CD14-positive monocyte (primary cell): Measurements from ENCODE around the gene MACROD1. TPM values are rescaled to one million over a fixed set of nuclear protein-coding genes. Genes with fewer than 3 reads are reported as not detected.

Experiments used
- DNase-seq, 3 donors: peaks; one replicate each; pipeline ENCODE4 v3.0.0-alpha.2; 2011 to 2022
- H2AFZ ChIP-seq: 2 replicates; pipeline ENCODE4 v1.6.0; 2012; ENCODE audit warnings: mild to moderate bottlenecking, low read depth, low read length, inconsistent platforms; ENCODE audit not compliant: insufficient read depth, poor library complexity, severe bottlenecking
- H3K27ac ChIP-seq, 2 donors: 1 replicate in 1 of 2; 2 replicates in 1 of 2; pipeline ENCODE4 v1.5.1; 2012 to 2013; ENCODE audit warnings: low read length in 2 of 2, control low read depth in 1 of 2, inconsistent platforms in 1 of 2, low read depth in 1 of 2, mild to moderate bottlenecking in 1 of 2
- H3K27me3 ChIP-seq, 2 donors: one replicate each; pipeline versions ENCODE4 v1.6.0 to v1.6.1; 2011 to 2013; ENCODE audit warnings: low read length in 2 of 2; ENCODE audit not compliant: control insufficient read depth in 2 of 2, insufficient read depth in 2 of 2
- H3K36me3 ChIP-seq, 2 donors: replicated peaks in 1 of 2; 1 replicate in 1 of 2; 2 replicates in 1 of 2; pipeline versions ENCODE4 v1.5.1 to v1.6.1; 2012 to 2013; ENCODE audit warnings: low read length in 2 of 2, control low read depth in 1 of 2, inconsistent platforms in 1 of 2, mild to moderate bottlenecking in 1 of 2; ENCODE audit not compliant: insufficient read depth in 2 of 2, control insufficient read depth in 1 of 2
- H3K4me1 ChIP-seq, 2 donors: 1 replicate in 1 of 2; 2 replicates in 1 of 2; pipeline versions ENCODE4 v1.5.1 to v1.6.1; 2012 to 2013; ENCODE audit warnings: low read length in 2 of 2, control low read depth in 1 of 2, inconsistent platforms in 1 of 2, mild to moderate bottlenecking in 1 of 2, moderate library complexity in 1 of 2; ENCODE audit not compliant: insufficient read depth in 2 of 2, control insufficient read depth in 1 of 2
- H3K4me2 ChIP-seq: replicated peaks from 2 replicates; pipeline ENCODE3; 2012; ENCODE audit warnings: low read length, moderate library complexity, mild to moderate bottlenecking; ENCODE audit not compliant: poor library complexity, severe bottlenecking; ENCODE audit errors: extremely low read depth
- H3K4me3 ChIP-seq, 3 experiments: fragments of 200-600 bp in 1 of 3; sonication (generic) in 1 of 3; replicated peaks in 1 of 3; 1 replicate in 2 of 3; 2 replicates in 1 of 3; pipeline ENCODE4 v1.5.1; 2011 to 2013; ENCODE audit warnings: low read length in 3 of 3, mild to moderate bottlenecking in 3 of 3, control low read depth in 2 of 3, low read depth in 2 of 3, inconsistent platforms in 1 of 3, moderate library complexity in 1 of 3
- H3K79me2 ChIP-seq: 2 replicates; pipeline ENCODE4 v1.6.0; 2012; ENCODE audit warnings: mild to moderate bottlenecking, control low read depth, inconsistent platforms, low read length, moderate library complexity; ENCODE audit not compliant: insufficient read depth
- H3K9ac ChIP-seq: 2 replicates; pipeline ENCODE4 v1.6.0; 2017; ENCODE audit warnings: low read length, mild to moderate bottlenecking; ENCODE audit not compliant: insufficient read depth, poor library complexity, severe bottlenecking
- H3K9me3 ChIP-seq, 2 donors: replicated peaks in 1 of 2; 1 replicate in 1 of 2; 2 replicates in 1 of 2; pipeline versions ENCODE4 v1.5.1 to v1.6.1; 2012 to 2013; ENCODE audit warnings: low read length in 2 of 2, control low read depth in 1 of 2; ENCODE audit not compliant: control insufficient read depth in 1 of 2, insufficient read depth in 1 of 2
- H4K20me1 ChIP-seq: 2 replicates; pipeline ENCODE4 v1.6.0; 2012; ENCODE audit warnings: mild to moderate bottlenecking, low read length, control low read depth, moderate library complexity; ENCODE audit not compliant: insufficient read depth
- H3K27ac Mint-ChIP-seq, 7 donors: one replicate each; pipeline ENCODE4 v1.8.0; 2020; ENCODE audit warnings: mild to moderate bottlenecking in 7 of 7, mixed read lengths in 7 of 7, moderate library complexity in 6 of 7, inconsistent platforms in 2 of 7
- H3K27me3 Mint-ChIP-seq, 3 donors: one replicate each; pipeline ENCODE4 v1.8.0; 2021 to 2022; ENCODE audit warnings: low read depth in 3 of 3, mild to moderate bottlenecking in 3 of 3, mixed read lengths in 3 of 3, moderate library complexity in 3 of 3, inconsistent platforms in 1 of 3
- H3K36me3 Mint-ChIP-seq, 2 donors: one replicate each; pipeline ENCODE4 v1.8.0; 2020; ENCODE audit warnings: mixed read lengths in 2 of 2, inconsistent platforms in 1 of 2, mild to moderate bottlenecking in 1 of 2
- H3K4me1 Mint-ChIP-seq: one replicate; pipeline ENCODE4 v1.8.0; 2020; ENCODE audit warnings: mild to moderate bottlenecking, mixed read lengths
- H3K4me3 Mint-ChIP-seq, 2 donors: one replicate each; pipeline ENCODE4 v1.8.0; 2020; ENCODE audit warnings: mild to moderate bottlenecking in 2 of 2, mixed read lengths in 2 of 2, moderate library complexity in 1 of 2
- H3K9me3 Mint-ChIP-seq, 7 donors: one replicate each; pipeline ENCODE4 v1.8.0; 2020 to 2022; ENCODE audit warnings: mixed read lengths in 7 of 7, mild to moderate bottlenecking in 6 of 7, moderate library complexity in 6 of 7, inconsistent platforms in 2 of 7
- CTCF ChIP-seq: fragments of 200-600 bp; IDR thresholded peaks from one replicate; pipeline ENCODE4 v1.8.0; 2022; ENCODE audit warnings: antibody characterized with exemption, mild to moderate bottlenecking
- WGBS: methylation state at CpG from one replicate; pipeline ENCODE4 v1.1.5; 2013; ENCODE audit warnings: missing lambda C conversion rate; ENCODE audit not compliant: insufficient coverage; 5-methylcytosine and 5-hydroxymethylcytosine counted together
- intact Hi-C, 2 donors: fragments of 100-400 bp; cut with micrococcal nuclease; formaldehyde crosslinking; loops; one replicate each; pipeline versions ENCODE4 v1.15.0 to v1.15.1; 2023
- polyA plus RNA-seq, 3 donors: library from polyadenylated mRNA; depleted of rRNA in 1 of 3; unstranded in 2 of 3; stranded (reverse) in 1 of 3; fragments of 300-500 nt in 2 of 3; fragments of >200 nt in 1 of 3; fragmentation: Illumina TruSeq in 2 of 3; gene quantifications; 1 replicate in 2 of 3; 2 replicates in 1 of 3; pipeline ENCODE4 v1.2.3, GENCODE V29; 2012 to 2021

The MACROD1 gene
- polyA plus RNA-seq, 3 donors: 1.5 to 2.4 (median 2.2) TPM

- no peaks in the 10 kb centered on the region for H3K36me3 ChIP-seq
- peaks cover 46 to 58% of the 10 kb centered on the region in 2 donors for H3K4me1 ChIP-seq
- no peaks in the 10 kb centered on the region for H4K20me1 ChIP-seq
- no peak for TF ChIP-seq CTCF
- no peaks in the 10 kb centered on the region for H3K79me2 ChIP-seq
- no peak overlapping the region for H3K27ac ChIP-seq
- peak overlapping the region; percentile 52 for H2AFZ ChIP-seq
- H3K9ac ChIP-seq: no peak overlapping the region
- 53% methylated on average over 5 of the region's 20 CpGs for WGBS
- Mint-ChIP-seq H3K27ac (peak overlapping the region in 6 of 7 donors; percentile 11 to 87 (median 50)), H3K9me3 (peaks cover 0 to 2% (median 0%) of the 10 kb centered on the region in 7 donors), H3K27me3 (peaks cover 5 to 7% (median 5%) of the 10 kb centered on the region in 3 donors), H3K36me3 (no peaks in the 10 kb centered on the region), H3K4me1 (peaks cover 52% of the 10 kb centered on the region), H3K4me3 (peak overlapping the region; percentile 34 to 48)
- peak overlapping the region; percentile 40 for H3K4me2 ChIP-seq
- peak; percentile 59 to 80 (median 73) for DNase-seq
- H3K27me3 ChIP-seq: no peaks in the 10 kb centered on the region
- no peaks in the 10 kb centered on the region for H3K9me3 ChIP-seq
- H3K4me3 ChIP-seq: no peak overlapping the region
- intact Hi-C loops: no loop called here
These were observed 71.3 kb downstream of the MACROD1 start for GRCh38 chr11:64094463-64095260.

GRCh38 chr11:64093233-64094039 lies 72.5 kb downstream of the MACROD1 start:
- Histone ChIP-seq H3K9me3 (no peaks in the 10 kb centered on the region), H4K20me1 (no peaks in the 10 kb centered on the region), H3K79me2 (no peaks in the 10 kb centered on the region), H3K4me3 (no peak overlapping the region), H3K4me1 (peaks cover 46 to 58% of the 10 kb centered on the region in 2 donors), H3K36me3 (no peaks in the 10 kb centered on the region), H3K9ac (no peak overlapping the region), H3K27me3 (no peaks in the 10 kb centered on the region), H3K4me2 (no peak overlapping the region), H2AFZ (no peak overlapping the region), H3K27ac (no peak overlapping the region)
- H3K36me3 Mint-ChIP-seq: no peaks in the 10 kb centered on the region
- peaks cover 0 to 7% (median 5%) of the 10 kb centered on the region in 3 donors for H3K27me3 Mint-ChIP-seq
- WGBS: 97% methylated on average over 11 of the region's 13 CpGs
- H3K4me1 Mint-ChIP-seq: peaks cover 52% of the 10 kb centered on the region
- TF ChIP-seq CTCF: no peak
- no peak overlapping the region for H3K4me3 Mint-ChIP-seq
- no peak for DNase-seq
- peaks cover 0 to 2% (median 0%) of the 10 kb centered on the region in 7 donors for H3K9me3 Mint-ChIP-seq
- peak overlapping the region in 2 of 7 donors; percentile 30 to 58 for H3K27ac Mint-ChIP-seq
- intact Hi-C loops: no loop called here
